NCI-H128 (cell line): ENCODE measurements around the gene NCR3LG1.

Source experiments
- DNase-seq: peaks from one replicate; lab custom pipeline; 2025; ENCODE audit not compliant: unreplicated experiment; lab: John Stamatoyannopoulos, UW

The NCR3LG1 gene, protein sequence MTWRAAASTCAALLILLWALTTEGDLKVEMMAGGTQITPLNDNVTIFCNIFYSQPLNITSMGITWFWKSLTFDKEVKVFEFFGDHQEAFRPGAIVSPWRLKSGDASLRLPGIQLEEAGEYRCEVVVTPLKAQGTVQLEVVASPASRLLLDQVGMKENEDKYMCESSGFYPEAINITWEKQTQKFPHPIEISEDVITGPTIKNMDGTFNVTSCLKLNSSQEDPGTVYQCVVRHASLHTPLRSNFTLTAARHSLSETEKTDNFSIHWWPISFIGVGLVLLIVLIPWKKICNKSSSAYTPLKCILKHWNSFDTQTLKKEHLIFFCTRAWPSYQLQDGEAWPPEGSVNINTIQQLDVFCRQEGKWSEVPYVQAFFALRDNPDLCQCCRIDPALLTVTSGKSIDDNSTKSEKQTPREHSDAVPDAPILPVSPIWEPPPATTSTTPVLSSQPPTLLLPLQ

DNA sequence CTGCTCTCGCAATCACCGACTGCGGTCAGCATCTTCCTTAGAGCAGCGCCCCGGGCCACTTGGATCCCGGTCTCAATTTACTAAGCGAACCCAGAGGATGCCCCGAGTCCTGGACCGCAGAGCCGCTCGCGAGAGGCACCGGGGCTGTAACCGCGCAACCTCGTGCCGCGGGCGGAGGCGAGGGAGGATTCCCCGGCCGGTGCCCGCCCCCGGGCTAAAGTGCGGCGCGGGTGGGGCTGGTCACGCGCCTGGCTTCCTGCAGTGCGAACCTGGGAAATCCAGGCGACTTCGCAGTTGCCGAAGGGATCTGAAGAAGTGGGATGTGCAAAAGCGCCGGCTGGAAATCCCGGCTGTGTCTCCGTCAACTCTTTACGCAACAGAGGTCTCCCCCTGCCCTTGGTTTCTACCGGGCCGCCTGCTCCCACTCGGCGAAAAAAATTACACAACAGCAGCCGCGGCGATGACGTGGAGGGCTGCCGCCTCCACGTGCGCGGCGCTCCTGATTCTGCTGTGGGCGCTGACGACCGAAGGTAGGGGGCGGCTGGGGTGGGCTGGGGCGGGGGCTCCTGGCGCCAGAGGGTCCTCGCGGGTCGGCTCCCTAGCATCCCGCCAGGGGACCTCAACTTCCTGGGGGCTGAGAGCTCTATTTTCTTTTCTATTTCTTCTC lies at the start of gene NCR3LG1:
Gene NCR3LG1 (plus strand): TSS at position 291 of the 667 bp plus-strand sequence. CDS start 170 bp downstream, at position 461.
- DNase-seq = peak; percentile 29

DNA sequence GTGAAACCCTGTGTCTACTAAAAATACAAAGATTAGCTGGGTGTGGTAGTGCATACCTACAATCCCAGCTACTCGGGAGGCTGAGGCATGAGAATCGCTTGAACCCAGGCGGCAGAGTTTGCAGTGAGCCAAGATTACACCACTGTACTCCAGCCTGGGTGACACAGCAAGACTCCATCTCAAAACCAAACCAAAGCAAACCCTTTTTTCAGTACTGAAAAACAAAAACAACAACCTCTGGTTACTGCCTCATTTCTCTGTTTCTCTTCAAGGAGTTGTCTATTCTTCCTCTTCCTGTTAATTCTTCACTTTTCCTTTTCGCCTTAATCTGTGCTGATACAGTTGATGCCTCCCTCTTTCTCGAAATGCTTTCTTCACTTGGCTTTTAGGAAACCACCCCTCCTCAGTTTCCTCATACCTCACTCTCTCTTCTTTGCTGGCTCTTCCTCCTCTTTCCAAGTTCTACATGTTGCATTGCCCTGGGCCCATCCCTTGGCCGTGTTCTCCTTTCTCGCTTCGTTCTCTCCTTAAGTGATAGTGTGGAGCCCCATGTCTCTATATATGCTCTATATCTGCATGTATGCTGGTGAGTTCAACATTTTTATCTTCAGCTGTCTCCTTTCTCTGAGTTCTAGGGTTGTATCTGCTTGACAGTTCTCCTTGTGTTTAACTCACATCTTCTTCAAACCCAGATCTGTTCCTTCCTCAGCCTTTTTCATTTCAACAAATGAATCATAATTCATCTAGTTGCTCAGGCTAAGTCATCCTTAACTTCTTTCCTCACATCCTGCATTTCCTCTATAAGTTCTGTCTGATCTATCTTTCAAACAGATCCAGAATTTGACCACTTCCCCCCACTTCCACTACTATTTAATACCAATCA lies 38.0 kb upstream of the NCR3LG1 start:
- no peak for DNase-seq

DNA sequence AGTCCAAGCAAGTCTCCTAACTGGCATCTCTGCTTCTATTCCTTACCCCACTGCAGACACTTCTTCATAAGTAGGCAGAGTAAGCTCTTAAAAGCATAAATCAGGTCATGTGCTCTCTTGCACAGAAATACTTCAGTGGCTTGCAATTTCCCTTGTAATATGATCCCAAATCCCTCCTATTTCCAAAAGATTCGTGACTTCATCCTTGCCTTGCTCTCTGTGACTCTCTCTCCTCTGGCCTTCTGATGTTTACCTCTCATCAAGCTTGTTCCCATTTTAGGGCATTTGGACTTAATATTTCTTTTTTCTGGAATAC lies 37.4 kb upstream of the NCR3LG1 start:
- DNase-seq = no peak

DNA sequence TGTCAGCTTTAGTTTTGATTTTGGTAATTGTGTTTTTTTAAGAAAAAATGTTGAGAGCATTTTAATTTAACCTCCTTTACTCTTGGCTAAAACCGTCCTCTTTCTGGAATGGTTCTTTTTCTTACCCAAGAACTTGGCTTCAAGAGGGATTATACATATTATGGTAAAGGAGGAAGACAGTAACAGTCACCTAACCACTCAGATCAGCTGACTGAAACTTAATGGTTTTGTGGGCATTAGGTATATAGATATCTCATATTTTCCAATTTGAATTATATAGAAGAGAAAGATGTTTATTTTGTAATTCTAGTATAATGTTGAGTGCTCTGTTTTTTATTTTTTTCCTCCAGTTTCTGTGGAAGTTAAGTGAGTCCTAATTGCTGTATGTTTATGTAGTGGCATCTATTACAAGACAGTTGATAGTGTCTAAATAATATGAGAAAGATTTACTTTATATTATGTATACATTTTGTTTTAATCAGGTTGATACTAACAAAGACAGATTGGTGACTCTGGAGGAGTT lies 36.6 kb upstream of the NCR3LG1 start:
- DNase-seq = no peak

DNA sequence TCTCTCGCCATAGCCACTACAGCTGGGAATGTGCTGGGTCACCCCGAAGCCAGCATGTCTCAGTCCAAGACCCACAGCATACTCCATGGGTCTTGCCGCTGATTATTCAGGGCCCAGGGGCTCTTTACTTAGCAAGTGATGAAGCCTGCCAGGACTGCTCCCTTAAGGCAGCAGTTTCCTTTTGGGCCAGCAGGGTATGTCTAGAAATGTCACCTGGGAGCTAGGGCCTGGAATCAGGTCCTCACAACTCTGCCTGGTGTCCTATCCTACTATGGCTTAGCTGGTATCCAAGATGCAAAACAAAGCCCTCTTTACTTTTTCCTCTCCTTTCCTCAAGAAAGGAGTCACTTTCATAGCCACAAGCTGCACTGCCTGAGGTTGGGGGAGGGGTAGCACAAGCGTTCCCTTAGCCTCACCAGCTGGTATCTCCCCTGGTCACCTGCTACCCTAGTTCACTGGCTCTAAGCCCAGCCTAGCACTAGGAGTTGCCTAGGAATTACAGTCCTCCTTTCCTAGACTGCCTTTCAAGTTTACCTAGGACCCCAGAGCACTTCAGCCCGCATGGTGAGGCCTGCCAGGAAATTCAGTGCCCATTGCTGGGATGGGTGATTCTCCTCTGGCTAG lies 22.6 kb upstream of the NCR3LG1 start:
- no peak for DNase-seq

DNA sequence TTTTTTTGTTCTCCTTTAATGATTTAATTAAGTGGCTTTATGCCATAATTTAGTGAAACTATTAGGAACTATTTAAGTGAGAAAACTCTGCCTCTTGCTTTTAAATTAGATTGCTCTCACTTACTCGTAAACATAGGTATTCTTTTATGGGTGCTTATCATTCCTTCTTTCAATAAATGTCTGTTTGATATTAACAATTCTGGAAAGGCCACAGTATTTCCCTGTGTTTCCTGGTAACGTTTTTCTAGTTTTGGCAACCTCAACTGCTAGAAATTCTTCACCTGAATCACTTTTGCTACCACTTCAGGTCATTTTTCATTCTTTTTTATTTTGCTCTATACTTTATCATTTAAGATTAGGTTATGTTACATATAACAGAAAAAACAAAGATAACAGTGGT lies 19.9 kb upstream of the NCR3LG1 start:
- no peak for DNase-seq

DNA sequence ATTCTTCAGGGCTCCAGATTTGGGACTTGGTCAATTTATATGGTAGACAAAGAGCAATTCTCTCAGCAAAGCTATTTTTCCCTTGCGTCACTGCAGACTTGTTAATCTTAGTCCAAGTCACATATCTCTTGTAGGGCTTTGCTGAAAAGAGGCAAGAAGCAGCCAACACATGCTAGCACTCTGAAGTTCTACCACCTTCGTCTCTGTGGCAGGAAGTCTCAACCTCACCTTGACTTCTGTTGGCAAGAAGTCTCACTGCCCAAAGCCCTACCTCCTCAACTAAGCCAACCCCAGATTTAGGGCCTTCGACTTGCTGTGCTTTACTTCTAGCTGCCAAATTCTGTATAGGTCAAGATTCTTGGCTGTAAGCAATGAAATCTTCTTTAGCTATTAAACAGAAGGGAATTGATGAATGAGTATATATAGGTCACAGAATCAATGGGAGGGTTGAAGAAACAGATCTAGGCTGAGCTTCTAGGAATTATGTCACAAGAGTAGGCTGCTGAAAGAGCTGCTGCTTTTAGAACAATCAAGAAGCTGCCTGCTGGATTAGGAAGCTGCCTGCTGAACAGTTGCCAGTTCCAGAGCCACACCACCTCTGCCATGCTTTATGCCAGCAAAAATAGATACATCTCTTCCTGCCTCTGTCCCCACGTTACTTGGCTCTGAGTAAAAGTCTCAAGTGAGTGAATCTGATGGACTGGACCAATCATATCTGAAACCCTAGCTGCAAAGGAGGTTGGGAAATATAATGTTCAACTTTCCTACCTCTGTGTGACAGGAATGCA lies 17.6 kb upstream of the NCR3LG1 start:
- no peak for DNase-seq

DNA sequence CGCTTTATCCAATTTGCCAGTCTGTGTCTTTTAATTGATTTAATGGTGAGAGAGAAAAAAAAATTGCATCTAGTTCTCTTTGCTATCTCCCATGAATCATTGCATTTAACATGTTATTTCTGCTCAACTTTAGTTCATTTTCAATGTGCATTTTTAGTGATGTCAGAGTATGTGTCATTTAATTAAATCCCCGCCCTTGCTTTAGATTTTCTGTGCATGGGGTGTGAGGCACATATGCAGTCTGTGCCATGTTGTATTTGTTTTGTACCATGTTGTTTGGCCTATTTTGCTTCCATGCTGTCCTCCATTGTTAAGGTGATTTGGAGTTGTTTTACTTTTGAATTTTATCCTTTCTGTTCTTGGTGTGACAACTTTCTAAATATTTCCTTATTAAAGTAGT lies 8.3 kb upstream of the NCR3LG1 start:
- no peak for DNase-seq

DNA sequence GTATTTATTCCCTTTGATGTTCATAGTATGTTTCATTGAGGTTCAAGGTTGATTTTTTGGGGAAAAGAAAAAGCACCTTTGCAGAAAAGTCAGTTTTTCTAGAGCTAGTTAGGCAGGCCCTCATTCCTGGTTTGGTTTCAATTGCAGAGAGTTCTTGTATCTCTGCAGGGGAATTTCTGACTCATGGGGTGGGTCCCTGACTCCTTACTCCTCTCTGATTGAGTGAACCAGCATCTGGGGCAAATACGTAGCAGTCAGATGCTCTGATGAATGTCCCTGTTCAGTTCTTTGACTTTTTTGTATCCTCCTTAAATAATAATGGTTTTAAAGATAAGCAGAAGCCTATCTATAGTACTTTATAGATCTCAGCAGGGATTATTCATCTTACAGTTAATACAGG lies 7.7 kb upstream of the NCR3LG1 start:
- no peak for DNase-seq

DNA sequence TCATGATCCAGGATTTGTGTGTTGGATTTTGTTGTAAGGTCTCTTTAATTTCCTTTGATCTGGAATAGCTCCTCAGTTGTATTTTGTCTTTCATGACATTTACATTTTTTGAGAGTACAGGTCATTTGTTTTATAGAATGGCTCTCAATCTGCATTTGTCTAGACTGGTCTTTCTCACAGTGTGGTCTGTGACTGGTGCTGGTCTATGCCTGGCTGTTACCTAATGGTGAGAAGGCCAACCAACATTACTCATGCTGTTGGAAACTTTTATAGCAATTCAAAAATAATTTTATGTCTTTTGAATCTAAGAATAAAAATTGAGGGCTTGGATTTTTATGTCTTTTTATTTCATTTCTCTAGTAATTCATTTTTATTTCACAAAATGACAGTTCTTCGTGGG lies 3.9 kb upstream of the NCR3LG1 start:
- no peak for DNase-seq

DNA sequence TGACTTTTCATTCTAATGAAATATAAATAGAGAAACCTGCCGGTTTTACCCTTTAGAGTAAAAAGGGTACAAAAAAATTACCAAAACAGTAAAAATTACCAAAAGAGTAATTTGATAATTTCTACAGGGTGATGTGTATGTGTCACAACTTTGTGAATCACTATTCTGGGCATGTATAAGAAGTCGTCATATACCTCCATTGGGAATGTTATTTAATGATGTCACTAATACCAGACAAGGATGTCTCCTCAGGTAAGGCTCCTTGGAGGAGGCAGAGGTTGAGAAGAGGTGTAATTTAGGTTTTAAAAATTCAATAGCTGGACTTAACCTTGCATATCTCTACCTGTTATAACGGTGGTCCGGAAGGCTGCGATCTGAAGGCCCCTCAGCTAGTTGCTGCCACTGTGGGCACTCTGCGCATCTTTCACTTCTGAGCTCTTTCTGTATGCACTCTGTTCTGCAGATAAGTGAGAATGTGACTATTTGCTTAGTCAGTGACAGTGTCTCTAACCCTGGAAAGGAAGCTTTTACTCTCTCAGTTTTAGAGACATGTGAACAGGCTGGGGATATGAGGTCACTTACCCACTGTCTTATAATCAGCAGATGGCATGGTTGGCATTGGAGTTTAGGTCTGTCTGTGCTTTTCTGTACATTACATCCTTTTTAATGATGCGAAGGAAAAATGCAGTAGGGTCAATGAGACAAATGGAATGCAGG lies 987 bp upstream of the NCR3LG1 start:
- DNase-seq = no peak

DNA sequence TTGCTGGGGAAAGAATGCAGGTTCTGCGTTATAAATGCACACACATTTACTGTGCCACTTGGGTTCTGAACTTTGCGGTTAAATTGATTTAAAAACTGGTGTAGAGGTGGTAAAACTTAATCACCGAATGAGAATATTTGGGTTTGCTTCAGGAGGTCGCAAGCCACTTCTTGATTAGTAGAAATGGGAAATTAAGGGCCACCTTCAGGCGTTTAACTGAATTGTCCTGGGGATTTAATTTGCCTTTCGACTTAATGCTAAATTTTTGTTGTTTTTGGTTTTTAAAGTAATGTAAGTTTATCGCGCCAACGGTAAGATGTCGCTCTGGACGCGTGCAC lies 459 bp upstream of the NCR3LG1 start:
- DNase-seq = no peak

DNA sequence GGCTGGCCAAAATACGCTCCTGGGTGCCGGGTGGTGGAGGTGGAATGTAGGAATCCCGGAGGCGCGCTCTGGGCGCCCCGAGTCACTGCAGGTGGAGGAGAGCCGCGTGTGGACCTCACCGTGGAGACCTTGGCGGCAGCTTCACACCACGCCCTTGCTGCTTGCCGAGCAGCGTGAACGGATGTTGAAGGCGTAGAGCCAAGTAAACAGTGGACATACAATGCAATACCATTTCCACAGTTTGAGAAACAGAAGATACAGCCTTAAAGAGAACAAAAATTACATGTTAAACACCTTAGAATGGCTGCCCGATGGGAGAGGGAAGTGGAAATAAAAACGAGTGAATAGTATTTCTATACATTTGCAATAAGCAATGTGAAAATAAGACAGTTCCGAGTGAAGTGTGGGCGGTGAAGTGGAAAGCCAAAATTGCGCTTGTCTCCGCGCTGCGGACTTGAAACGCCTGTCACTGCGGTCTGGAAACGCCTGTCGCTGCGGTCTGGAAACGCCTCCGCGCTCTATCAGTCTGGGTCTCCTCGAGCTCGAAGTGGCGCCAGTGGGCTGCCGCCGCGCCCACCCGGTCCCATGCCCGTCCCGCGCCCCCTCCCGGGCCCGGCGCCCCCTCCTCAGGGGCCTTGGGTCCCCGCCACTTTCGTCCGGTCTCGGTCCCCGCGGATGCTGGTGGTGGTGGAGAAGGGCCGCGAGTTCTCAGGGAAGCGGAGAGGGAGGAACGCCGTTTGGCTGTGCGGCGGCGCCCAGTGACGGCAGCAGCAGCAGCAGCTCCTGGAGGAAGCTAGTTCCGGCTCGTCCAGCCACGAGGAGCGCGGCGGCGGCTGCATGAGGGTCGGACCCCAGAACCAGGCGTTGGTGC lies 1.6 kb downstream of the NCR3LG1 start:
- DNase-seq = peak; percentile 53

DNA sequence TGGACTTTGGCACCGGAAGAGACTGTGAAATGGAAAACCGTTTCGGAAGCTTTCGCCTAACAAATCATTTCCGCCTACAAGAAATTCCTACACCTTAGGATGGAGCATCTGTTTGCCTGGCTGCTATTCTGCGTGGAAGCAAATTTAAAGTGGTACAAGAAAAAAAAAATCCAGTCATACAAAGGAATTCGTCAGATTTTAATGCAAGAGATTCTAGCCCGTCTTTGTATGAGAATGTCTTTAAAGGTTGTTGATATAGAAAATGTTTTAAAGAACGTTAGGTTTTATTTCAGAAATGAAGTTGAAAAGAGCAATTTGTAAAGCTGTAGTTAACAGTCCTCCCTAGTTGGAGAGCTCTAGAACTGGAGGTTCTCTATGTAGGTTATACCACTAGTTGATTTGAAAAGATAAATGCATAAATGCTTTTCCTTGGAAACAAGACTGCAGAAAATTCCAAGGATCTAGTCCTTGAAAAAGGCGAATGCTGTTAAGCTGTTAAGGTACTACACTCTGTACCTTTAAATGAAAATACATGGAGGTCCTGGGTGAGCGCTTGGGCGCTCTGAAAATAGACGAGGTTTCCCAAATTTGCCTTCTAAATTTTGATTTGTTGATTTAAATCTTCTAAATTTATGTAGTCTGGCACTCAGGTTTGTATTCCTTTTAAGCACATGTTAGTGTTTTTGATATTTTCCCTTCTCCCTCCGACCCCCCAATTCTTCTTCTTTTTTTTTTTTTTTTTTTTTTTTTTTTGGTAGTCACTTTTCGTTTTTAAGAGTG lies 2.4 kb downstream of the NCR3LG1 start:
- DNase-seq = no peak

DNA sequence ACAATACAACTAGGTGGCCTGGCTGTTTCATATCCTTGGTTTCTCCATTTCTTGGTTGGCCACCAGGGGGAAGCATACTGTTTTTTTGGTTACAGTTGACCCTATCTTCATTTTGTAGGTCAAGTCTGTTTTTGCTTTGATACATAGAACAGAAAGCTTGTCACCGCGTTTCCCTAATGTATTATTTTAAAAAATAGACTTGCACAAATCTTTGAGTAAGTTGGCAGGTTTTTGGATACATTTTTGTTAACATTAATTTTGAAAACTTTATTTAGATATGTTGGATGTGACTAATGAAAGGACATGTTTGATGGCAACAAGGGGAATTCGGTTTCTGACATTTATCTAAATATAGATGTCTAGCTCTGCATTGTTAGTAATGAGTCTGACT lies 3.0 kb downstream of the NCR3LG1 start:
- peak; percentile 2 for DNase-seq

DNA sequence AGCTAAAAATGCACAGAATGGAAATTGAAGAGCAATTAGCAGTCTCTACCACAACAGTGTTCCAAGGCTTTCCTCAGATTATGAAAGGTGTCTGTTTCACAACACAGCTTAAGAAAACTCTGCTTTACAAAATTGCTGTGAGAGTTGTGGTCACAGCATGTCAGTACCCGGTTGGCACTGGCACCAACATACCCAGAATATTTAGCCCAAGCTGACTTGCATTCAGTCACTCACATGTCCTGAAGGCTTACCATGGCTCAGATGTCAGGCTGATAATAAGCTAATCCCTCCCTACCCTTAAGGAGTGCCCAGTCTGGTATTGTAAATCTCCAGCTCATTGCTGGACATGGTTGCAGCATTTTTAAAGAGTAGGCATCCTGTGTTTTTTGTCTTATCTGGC lies 14.9 kb downstream of the NCR3LG1 start:
- no peak for DNase-seq

DNA sequence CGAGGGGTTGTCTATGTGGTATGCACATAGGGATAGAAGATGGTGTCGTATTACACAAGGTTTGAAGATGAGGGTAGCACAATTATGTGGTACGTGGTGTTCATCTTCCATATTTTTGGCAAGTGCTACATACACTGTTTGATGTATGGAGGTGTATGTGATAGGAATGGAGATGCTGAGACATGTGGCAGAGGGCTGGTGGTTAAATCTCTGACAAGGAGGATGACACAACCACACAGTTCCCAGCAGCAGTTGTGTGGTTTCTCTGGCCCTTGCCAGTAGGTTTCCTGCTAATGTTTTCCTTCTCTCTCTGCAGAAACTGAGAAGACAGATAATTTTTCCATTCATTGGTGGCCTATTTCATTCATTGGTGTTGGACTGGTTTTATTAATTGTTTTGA lies 17.0 kb downstream of the NCR3LG1 start:
- DNase-seq = no peak

DNA sequence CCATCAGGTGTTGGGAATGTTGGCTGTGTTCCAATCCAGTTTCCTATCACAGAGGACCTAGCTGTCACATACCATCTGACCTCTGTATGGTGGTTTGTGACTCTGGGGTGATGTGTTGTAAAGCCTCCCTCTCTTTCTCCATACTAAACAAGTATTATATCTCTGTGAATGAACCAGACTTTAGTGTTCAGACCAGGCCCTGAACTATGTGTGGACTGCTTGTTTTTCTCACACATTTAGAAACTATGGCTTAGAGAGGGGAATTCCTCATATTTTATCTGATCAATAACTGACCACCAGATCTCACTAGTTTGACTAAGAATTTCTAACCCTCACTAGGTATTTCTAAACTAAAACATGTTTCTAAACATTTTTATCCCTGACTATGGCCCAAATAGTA lies 17.5 kb downstream of the NCR3LG1 start:
- no peak for DNase-seq
